Neural crest cell (in vitro differentiated cells): Measurements from ENCODE around the gene FZD4. TPM values are rescaled to one million over a fixed set of nuclear protein-coding genes. Genes with fewer than 3 reads are reported as not detected.
"Not testable (repeated sequence)": the region's sequence is repeated elsewhere in the genome, so short reads cannot be mapped to it uniquely, and the experiment has no call there.

Experiments used
- DNase-seq: peaks from one replicate; pipeline ENCODE4 v3.0.0; 2021; ENCODE audit warnings: low read depth, mixed read lengths, low spot score
- H3K27ac Mint-ChIP-seq: one replicate; pipeline ENCODE4 v1.8.0; 2021; ENCODE audit warnings: mild to moderate bottlenecking, mixed read lengths; ENCODE audit not compliant: unreplicated experiment
- H3K27me3 Mint-ChIP-seq: 2 replicates; pipeline ENCODE4 v1.8.0; 2021; ENCODE audit warnings: low read depth, mild to moderate bottlenecking, mixed read lengths
- H3K36me3 Mint-ChIP-seq: 2 replicates; pipeline ENCODE4 v1.8.0; 2021; ENCODE audit warnings: low read depth, mild to moderate bottlenecking, mixed read lengths
- H3K4me1 Mint-ChIP-seq: 2 replicates; pipeline ENCODE4 v1.8.0; 2021; ENCODE audit warnings: mixed read lengths
- H3K4me3 Mint-ChIP-seq: one replicate; pipeline ENCODE4 v1.8.0; 2021; ENCODE audit warnings: mild to moderate bottlenecking, mixed read lengths
- H3K9me3 Mint-ChIP-seq: 2 replicates; pipeline ENCODE4 v1.8.0; 2021; ENCODE audit warnings: mixed read lengths
- CTCF ChIP-seq: fragments of 200-600 bp; sonication (generic); conservative IDR thresholded peaks from 2 replicates; pipeline ENCODE4 v1.5.0; 2021; ENCODE audit warnings: antibody characterized with exemption, mild to moderate bottlenecking
- long read RNA-seq: library from polyadenylated mRNA; unstranded; transcript quantifications from one replicate; pipeline ENCODE4 v2.0.0, GENCODE V29; 2020
- total RNA-seq: library from RNA; stranded (reverse); gene quantifications from 2 replicates; pipeline ENCODE4 v1.2.1, GENCODE V29; 2021

Gene FZD4
- total RNA-seq: 4.1 and 4.6 TPM in 2 replicates
- long read RNA-seq, partial matches to known transcripts: 0 of 4 reads
- long read RNA-seq, other reads (novel, unspliced or antisense): 4 of 4 reads

- Mint-ChIP-seq H3K4me1 (peaks cover 31% of the 10 kb centered on the region), H3K4me3 (peak within 1 kb of the TSS; percentile 90), H3K27me3 (peaks cover 8% of the 10 kb centered on the region), H3K27ac (peak within 1 kb of the TSS; percentile 55), H3K36me3 (peaks cover 5% of the 10 kb centered on the region), H3K9me3 (no peaks in the 10 kb centered on the region)
- no peak for TF ChIP-seq CTCF
- peak; percentile 79 for DNase-seq
These were observed at the start of gene FZD4 for GRCh38 chr11:86955361-86956120. FZD4 (minus strand) TSS chr11:86955395; CDS start chr11:86955085, 310 bp downstream.

GRCh38 chr11:87004281-87004680 is 49.1 kb upstream of the FZD4 start:
- H3K9me3 Mint-ChIP-seq, DNase-seq, H3K4me1 Mint-ChIP-seq, H3K27me3 Mint-ChIP-seq, H3K27ac Mint-ChIP-seq, H3K36me3 Mint-ChIP-seq, H3K4me3 Mint-ChIP-seq: not testable (repeated sequence)

GRCh38 chr11:87002918-87003317 is 47.7 kb upstream of the FZD4 start:
- no peaks in the 10 kb centered on the region for H3K9me3 Mint-ChIP-seq
- no peak overlapping the region for H3K27ac Mint-ChIP-seq
- peaks cover 4% of the 10 kb centered on the region for H3K4me1 Mint-ChIP-seq
- no peaks in the 10 kb centered on the region for H3K27me3 Mint-ChIP-seq
- no peak for TF ChIP-seq CTCF
- no peak for DNase-seq
- no peak overlapping the region for H3K4me3 Mint-ChIP-seq
- H3K36me3 Mint-ChIP-seq: no peaks in the 10 kb centered on the region

- Mint-ChIP-seq H3K9me3 (no peaks in the 10 kb centered on the region), H3K4me3 (no peak overlapping the region), H3K27ac (no peak overlapping the region), H3K4me1 (peaks cover 9% of the 10 kb centered on the region), H3K36me3 (no peaks in the 10 kb centered on the region), H3K27me3 (no peaks in the 10 kb centered on the region)
- DNase-seq: no peak
- no peak for TF ChIP-seq CTCF
These were observed 44.9 kb upstream of the FZD4 start for GRCh38 chr11:86999859-87000753.

- TF ChIP-seq CTCF: no peak
- H3K27ac Mint-ChIP-seq: no peak overlapping the region
- H3K4me3 Mint-ChIP-seq: no peak overlapping the region
These were observed 44.2 kb upstream of the FZD4 start for GRCh38 chr11:86999388-86999787.

More at GRCh38 chr11:86999388-86999787, 44.2 kb upstream of the FZD4 start:
- Mint-ChIP-seq H3K27me3 (no peaks in the 10 kb centered on the region), H3K36me3 (no peaks in the 10 kb centered on the region), H3K9me3 (no peaks in the 10 kb centered on the region), H3K4me1 (peaks cover 9% of the 10 kb centered on the region)
- DNase-seq: no peak
